Vagina (tissue), 2 donors: ENCODE results near the gene HIVEP2. TPM values are rescaled to one million over a fixed set of nuclear protein-coding genes. Genes with fewer than 3 reads are reported as not detected.

Source experiments
- DNase-seq, 2 donors: peaks; one replicate each; pipeline ENCODE4 v3.0.0-alpha.2; 2017; ENCODE audit errors: extremely low spot score in 2 of 2
- H3K27ac ChIP-seq: fragments of 200-600 bp; sonication (generic); one replicate; pipeline ENCODE4 v1.5.1; 2019
- H3K27me3 ChIP-seq: fragments of 200-600 bp; sonication (generic); one replicate; pipeline ENCODE4 v1.5.1; 2019
- H3K36me3 ChIP-seq, 2 donors: fragments of 200-600 bp; sonication (generic); one replicate each; pipeline ENCODE4 v1.5.1; 2017 to 2019
- H3K4me1 ChIP-seq: fragments of 200-600 bp; sonication (generic); one replicate; pipeline ENCODE4 v1.5.1; 2019
- H3K4me3 ChIP-seq, 2 donors: fragments of 200-600 bp; sonication (generic); 1 replicate in 1 of 2; 2 replicates in 1 of 2; pipeline ENCODE4 v1.5.1; 2016 to 2019
- H3K9me3 ChIP-seq: fragments of 200-600 bp; sonication (generic); one replicate; pipeline ENCODE4 v1.5.1; 2019
- POLR2A ChIP-seq, 2 donors: fragments of 450-650 bp; IDR thresholded peaks; one replicate each; pipeline ENCODE4 v1.6.1; 2017; ENCODE audit warnings: antibody characterized with exemption in 2 of 2, mild to moderate bottlenecking in 2 of 2, moderate library complexity in 2 of 2
- POLR2AphosphoS5 ChIP-seq, 2 donors: sonication (generic); formaldehyde crosslinking; IDR thresholded peaks; one replicate each; pipeline ENCODE4 v1.9.0; 2017; ENCODE audit warnings: antibody characterized with exemption in 2 of 2, mild to moderate bottlenecking in 2 of 2, low read depth in 1 of 2; ENCODE audit not compliant: insufficient read depth in 1 of 2
- intact Hi-C: fragments of 100-400 bp; cut with DNase I; formaldehyde crosslinking; loops from one replicate; pipeline ENCODE4 v1.15.1; 2023
- total RNA-seq: library from RNA; depleted of rRNA; stranded (reverse); fragments of >200 nt; gene quantifications from one replicate; pipeline ENCODE4 v1.2.3, GENCODE V29; 2016
- TF ChIP-seq, protein P1 (sequence below), 3 experiments: fragments of 450-650 bp in 2 of 3; fragments of 200-600 bp in 1 of 3; sonication (generic) in 1 of 3; IDR thresholded peaks; one replicate each; pipeline ENCODE4 v1.5.1; 2017 to 2019; ENCODE audit warnings: antibody characterized with exemption in 3 of 3, mild to moderate bottlenecking in 2 of 3, moderate library complexity in 2 of 3

HIVEP2 gene
- total RNA-seq, 1 donor from 2014 or later: 24.6 TPM

DNA sequence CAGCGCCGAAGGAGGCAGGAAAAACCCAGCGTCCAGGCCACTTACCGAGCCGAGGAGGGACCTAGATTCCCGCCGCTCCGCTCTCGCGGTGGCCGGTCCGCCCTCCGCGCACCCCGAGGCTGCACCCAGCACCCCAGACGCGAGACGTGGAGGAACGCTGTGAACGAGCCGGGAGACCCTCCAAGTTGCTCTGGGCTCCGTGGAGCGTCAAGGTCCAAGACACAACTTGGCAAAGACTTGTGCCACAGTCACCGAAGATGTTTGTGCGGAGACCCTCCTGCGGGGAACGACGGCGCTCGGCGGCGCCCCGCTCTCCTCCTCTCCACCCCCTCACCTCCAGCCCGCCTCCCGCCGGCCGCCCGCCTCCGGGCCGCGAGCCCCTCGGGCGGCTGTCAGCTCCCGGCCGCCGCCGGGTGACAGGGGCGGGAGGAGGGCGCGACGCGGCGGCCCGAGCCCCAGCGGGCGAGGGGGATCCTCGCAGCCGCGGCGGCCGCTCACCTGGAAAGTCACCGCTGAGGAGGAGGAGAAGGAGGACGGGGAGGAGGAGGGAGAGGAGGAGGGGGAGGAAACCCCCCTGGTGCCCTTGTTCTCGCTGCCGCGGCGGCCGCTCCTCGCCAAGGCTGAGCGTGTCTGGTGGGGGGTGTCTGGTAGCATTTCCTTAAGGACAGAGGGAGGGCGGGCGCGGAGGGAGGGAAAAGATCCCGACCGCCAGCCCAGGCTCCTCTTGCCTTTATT lies 637 bp upstream of the HIVEP2 start:
- intact Hi-C loops: no loop called here
- H3K27me3 ChIP-seq: no peaks in the 10 kb centered on the region
- peak overlapping the region; percentile 99 for H3K27ac ChIP-seq
- TF ChIP-seq POLR2AphosphoS5 (IDR thresholded peaks at IDR 0.05; ENCODE audit: insufficient read depth in 1 of 2, low read depth in 1 of 2) (no peak), POLR2A (IDR thresholded peaks at IDR 0.05) (no peak)
- TF ChIP-seq, protein P1, sequence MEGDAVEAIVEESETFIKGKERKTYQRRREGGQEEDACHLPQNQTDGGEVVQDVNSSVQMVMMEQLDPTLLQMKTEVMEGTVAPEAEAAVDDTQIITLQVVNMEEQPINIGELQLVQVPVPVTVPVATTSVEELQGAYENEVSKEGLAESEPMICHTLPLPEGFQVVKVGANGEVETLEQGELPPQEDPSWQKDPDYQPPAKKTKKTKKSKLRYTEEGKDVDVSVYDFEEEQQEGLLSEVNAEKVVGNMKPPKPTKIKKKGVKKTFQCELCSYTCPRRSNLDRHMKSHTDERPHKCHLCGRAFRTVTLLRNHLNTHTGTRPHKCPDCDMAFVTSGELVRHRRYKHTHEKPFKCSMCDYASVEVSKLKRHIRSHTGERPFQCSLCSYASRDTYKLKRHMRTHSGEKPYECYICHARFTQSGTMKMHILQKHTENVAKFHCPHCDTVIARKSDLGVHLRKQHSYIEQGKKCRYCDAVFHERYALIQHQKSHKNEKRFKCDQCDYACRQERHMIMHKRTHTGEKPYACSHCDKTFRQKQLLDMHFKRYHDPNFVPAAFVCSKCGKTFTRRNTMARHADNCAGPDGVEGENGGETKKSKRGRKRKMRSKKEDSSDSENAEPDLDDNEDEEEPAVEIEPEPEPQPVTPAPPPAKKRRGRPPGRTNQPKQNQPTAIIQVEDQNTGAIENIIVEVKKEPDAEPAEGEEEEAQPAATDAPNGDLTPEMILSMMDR (IDR thresholded peaks at IDR 0.05): no peak
- peak overlapping the region; percentile 90 to 99 for H3K4me3 ChIP-seq
- peaks cover 16% of the 10 kb centered on the region for H3K4me1 ChIP-seq
- DNase-seq: peak in 1 of 2 donors; percentile 90
- H3K36me3 ChIP-seq: no peaks in the 10 kb centered on the region
- no peaks in the 10 kb centered on the region for H3K9me3 ChIP-seq

DNA sequence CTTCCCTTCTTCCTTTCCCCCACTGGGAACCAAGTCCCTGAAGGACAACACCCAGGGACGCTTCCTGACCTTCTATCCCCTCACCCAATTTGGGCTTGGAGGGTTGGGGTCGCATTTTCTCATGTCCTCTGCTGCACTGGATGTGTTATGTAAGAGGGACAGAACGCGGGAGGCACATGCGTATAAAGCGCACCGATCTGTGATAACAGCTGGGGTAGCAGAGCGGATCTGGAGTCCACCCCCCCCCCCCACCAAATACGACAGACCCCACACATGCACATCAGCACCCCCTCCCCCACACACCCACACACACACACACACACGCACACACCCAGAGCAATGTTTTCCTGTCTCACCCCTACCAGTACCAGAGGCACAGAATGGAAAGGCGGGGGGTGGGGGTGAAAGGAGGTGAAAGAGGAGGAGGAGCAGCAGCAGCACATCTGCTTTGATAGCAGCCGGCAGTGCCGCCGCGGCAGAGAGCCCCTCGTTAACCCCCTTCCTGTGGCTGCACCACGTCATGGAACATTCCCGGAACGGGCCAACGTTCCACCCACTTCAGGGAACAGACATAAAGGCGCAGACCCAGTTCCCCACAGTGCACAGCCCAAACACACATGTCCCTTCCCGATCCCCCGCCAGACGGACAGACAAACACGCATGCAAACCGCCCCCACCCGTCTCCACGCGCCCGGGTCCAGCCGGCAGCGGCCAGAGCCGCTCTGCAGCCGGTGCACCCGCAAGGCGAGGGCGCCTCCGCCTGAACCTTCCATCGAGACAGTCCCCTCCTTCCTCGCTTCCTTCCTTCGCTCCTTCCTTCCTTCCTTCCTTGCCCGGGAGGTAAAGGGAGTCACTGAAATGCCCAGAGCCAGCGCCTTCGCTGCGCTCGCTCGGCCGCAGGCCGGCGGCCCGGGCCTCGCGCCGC lies 590 bp downstream of the HIVEP2 start:
- Histone ChIP-seq H3K4me3 (peak overlapping the region; percentile 90 to 99), H3K4me1 (peaks cover 16% of the 10 kb centered on the region), H3K27me3 (no peaks in the 10 kb centered on the region), H3K9me3 (no peaks in the 10 kb centered on the region), H3K27ac (peak overlapping the region; percentile 99), H3K36me3 (no peaks in the 10 kb centered on the region)
- TF ChIP-seq POLR2A (IDR thresholded peaks at IDR 0.05) (peak in 1 of 2 donors; percentile 56), POLR2AphosphoS5 (IDR thresholded peaks at IDR 0.05; ENCODE audit: insufficient read depth in 1 of 2, low read depth in 1 of 2) (peak in 1 of 2 donors; percentile 74)
- TF ChIP-seq, protein P1 (IDR thresholded peaks at IDR 0.05): no peak
- peak in 1 of 2 donors; percentile 94 for DNase-seq
- intact Hi-C loops: loop anchor here (5.0 kb wide), 1 partner anchor 1688 kb away; no protein-coding TSS in a partner anchor

GRCh38 chr6:142943711-142944123 lies 1.3 kb downstream of the HIVEP2 start:
- DNase-seq: no peak
- no peak for TF ChIP-seq POLR2A (IDR thresholded peaks at IDR 0.05)
- TF ChIP-seq, protein P1 (IDR thresholded peaks at IDR 0.05): no peak
- TF ChIP-seq POLR2AphosphoS5 (IDR thresholded peaks at IDR 0.05; ENCODE audit: insufficient read depth in 1 of 2, low read depth in 1 of 2): no peak
- H3K27me3 ChIP-seq: no peaks in the 10 kb centered on the region
- intact Hi-C loops: loop anchor here (5.0 kb wide), 1 partner anchor 1689 kb away; no protein-coding TSS in a partner anchor
- H3K27ac ChIP-seq: peak overlapping the region; percentile 99
- H3K4me3 ChIP-seq: peak overlapping the region; percentile 90 to 99
- no peaks in the 10 kb centered on the region for H3K9me3 ChIP-seq
- H3K36me3 ChIP-seq: no peaks in the 10 kb centered on the region
- peaks cover 18% of the 10 kb centered on the region for H3K4me1 ChIP-seq

DNA sequence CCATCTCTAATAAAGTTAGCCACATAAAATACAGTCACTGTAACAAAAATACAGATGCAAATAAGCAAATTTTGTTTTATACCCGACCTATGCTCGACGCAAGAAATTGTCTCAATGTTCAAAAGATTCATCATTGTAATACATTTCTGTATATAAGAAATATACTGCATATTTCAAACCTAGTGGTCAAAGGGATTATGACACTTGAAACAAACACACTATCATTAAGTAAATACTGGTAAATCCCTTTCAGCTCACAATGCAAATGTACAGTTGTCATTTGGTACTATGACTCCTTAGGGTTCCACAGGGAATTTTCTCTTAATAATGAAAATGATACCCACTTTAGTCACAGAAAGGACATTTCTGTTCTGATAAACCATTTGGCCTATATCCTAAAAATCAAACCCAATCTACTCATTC lies 2.2 kb downstream of the HIVEP2 start:
- H3K4me1 ChIP-seq: peaks cover 27% of the 10 kb centered on the region
- H3K9me3 ChIP-seq: no peaks in the 10 kb centered on the region
- DNase-seq: no peak
- TF ChIP-seq, protein P1 (IDR thresholded peaks at IDR 0.05): peak in 2 of 3 experiments; percentile 16 to 31
- no peak for TF ChIP-seq POLR2A (IDR thresholded peaks at IDR 0.05)
- H3K36me3 ChIP-seq: no peaks in the 10 kb centered on the region
- no peaks in the 10 kb centered on the region for H3K27me3 ChIP-seq
- no peak overlapping the region for H3K27ac ChIP-seq
- intact Hi-C loops: loop anchor here (5.0 kb wide), 1 partner anchor 1689 kb away; no protein-coding TSS in a partner anchor
- no peak overlapping the region for H3K4me3 ChIP-seq
